GM18511 (cell line): ENCODE data around the gene REXO1.
A peak's percentile ranks its signal among the peaks of the same experiment; 100 is the strongest.

ENCODE experiments used
- ATAC-seq: cut with Tn5 transposase; IDR thresholded peaks from one replicate; pipeline ENCODE4 v1.9.1; 2021; ENCODE audit warnings: mild to moderate bottlenecking, moderate library complexity; ENCODE audit not compliant: unreplicated experiment

The REXO1 gene

DNA sequence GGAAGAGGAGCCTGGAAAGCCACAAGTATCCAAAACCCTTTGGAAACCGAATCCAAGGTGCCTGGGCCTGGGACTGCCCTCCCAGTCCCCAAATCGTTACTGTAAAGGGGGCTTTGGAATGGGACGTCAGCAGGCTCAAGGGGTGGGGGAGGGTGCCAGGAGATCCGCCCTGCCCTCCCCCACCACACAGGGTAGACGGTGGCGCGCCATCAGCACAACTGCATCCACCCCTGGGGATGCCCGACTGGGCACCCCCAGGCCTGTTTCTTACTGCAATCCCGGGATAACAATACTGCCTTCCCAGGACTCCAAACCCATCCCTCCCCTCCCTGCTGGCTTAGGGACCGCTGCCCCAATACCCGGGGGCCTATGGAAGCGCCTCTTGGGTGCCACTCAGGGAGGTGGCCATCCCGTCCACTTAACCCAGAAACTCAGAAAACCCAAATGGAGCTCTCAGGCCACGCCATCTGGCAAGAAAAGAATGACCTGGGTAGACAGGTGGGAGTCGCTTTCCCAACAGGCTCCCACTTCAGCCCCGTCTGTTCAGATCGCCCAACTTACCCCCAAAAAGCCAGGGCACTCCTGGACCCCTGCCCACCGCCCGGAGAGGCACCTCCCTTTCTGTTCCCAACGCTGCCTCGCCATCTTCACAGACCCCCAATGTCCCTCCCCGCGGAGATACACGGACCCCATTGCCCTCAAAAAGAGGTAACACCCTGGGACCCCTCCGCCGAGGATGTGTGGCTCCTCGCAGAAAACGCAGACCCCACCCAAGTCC is 12.7 kb upstream of the REXO1 start:
- ATAC-seq: no peak

DNA sequence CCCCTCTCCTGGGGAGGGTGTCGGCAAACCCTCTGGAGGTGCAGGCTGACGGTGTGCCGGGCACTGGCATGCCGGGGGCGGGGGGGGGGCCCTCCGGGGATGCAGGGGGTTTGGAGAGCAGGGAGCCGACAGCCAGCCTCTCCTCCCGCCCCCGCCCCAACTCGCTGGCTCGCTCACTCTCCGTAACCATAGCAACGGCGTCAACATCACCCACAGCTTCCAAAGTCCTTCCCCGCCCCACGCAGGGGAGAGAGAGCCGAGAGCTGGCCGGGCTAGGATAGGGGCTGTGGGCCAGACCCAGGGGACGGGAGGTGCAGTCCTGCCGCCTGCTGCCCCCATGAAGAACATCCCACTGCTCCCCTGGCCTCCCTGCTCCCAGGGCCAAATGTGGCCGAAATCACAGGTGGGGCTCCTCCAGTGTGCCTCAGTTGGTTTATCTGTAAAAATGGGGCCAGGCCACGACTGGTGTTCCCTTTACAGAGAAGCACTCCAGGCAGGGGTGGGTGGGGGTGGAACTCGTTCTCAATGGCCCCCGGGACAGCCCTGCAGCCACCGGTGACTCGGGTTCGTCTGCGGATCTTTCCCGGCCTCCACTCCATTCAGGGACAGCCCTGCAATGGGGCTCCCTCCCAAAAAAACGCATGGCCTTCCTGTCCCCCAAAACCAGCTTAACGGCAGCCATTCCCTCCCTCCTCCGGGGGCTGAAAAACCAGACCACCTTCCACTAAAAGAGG is 11.9 kb upstream of the REXO1 start:
- no peak for ATAC-seq

DNA sequence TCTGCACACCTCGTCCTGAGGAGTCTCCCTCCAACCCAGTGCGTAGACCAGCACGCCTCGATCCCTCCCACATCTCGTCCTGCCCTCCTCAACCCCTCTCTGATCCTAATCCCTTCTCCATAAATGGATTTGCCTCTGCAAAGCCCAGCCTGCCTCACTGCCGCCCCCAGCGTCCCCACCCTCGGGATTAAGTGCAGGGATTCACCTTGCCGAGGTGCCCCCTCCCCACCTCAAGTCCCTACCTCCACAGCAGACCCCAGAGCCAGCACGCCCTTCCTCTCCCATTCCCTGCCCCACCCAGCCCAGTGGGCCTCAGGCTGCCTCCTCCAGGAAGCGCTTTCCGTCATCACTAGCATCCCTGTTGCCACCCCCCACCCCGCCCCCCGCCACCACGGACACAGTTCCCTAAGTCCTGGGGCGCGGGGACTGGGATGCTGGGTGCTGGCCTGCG is 11.1 kb upstream of the REXO1 start:
- no peak for ATAC-seq

DNA sequence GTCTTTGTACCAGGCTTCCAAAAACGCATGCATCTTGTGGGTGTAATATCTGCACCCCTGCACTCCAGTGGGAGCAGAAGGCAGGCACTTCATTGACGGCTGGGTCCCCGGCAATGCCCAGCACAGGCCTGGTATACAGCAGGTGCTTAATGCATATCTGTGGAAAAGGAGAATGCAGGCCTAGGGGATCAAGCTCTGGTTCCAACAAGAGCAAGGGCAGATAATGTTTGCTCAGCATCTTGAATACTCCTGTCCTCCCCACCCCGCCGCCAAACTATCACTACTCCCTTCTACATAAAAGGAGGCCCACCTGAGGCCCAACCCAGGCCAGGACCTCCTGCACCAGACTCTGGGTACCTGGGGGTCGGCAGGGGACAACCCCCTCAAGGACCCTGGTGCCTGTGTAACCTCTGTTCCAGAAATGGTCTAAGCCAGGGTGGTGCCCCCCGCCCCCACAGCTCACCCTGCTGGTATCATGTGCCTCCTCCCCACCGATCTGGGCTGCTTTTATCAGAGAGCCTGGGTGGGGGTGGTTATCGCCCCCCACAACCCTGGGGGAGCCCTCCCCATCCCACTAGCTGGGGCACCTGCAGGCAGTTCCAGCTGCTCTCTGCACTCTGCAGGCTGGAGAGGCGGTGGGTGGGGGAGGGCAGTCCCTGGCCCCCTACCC is 10.3 kb upstream of the REXO1 start:
- no peak for ATAC-seq

DNA sequence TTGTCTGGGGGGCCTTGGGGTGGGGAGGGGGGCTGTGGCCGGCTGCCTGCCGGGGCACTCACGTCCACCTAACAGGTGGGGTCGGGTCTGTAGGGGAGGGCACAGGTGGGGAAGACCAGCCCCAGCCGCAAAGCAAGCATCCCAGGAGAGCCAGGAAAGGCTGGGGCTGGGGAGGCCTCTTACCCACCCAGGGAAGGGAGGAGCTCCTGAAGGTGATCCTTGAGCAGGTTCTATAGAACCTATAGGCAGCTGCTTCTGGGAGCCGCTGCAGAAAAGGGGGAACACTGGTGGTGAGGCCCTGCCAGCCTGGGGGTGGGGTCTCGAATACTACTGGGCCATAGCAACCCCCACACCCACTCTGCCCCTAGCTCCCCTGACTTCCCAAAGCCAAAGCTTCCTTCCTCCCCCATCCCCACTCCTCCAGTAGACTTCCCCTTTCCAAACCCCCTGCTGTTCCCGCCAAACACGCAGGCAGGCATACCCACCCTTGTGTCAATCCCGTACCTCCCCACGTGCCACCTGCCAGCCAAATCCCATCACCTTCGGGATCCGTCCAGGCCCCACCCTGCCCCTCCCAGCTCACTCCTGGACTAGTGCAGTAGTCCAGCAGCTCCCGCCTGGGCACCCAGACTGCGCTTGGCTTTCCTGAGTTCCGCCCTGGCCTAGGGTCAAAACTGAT is 9.5 kb upstream of the REXO1 start:
- no peak for ATAC-seq

DNA sequence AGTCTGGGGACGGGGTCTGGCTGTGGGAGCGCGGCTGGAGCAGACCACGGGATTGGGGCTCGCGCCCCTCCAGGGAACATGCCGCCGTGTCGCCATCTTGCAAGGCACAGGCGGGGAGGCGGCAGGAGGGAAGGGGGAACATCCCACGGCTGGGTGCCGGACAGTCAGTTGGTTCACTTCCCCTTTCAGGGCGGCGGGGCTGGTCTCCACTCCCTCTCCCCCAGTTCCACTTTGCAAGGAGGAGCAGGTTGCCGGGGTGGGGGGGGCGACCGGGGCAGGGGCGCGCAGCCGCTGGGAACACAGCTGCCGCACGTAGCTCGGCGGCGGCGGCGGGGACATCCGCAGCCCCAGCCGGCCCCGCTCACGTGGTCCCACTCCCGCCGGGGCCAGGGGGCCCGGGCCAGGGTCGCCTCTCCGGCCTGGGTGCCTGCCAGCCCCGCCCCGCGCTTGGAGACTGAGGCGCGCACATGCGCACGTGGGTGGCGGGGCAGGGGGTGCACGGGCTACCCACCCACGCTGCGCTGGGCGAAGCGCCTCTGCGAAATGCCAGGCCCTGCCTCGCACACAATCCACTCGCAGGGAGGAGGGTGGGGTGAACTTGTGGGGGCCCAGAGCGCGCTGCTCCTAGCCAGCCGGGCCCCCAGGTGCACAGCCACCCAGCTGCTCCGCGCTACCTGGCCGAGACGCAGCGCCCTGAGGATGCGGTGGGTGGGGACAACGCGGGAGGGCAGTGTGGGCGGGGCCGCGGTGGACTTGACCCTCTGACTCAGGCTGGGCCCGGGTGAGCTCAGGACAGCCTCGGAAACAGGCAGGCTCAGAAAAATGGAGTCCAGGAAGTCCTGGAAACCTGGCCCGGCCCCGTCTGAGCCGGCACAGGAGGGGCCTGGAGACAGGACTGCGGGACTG is 8.7 kb upstream of the REXO1 start:
- peak; percentile 43 for ATAC-seq

DNA sequence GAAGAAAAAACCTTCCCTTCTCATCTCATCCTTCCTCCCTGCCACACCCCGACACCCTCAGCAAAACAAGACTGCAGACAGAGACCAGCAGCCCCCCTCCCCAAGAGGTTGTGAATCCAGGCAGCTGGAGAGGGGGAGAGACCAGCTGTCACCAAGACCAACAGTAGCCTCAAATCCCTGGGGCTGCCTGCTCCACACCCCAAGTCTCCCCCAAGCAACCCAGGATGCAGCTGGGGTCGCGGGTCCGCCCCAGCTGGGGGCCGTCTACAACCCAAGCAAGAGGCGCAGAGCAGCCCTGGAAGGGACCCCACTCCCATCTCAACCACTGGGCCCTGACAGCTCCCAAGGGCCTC is 8.0 kb upstream of the REXO1 start:
- no peak for ATAC-seq

DNA sequence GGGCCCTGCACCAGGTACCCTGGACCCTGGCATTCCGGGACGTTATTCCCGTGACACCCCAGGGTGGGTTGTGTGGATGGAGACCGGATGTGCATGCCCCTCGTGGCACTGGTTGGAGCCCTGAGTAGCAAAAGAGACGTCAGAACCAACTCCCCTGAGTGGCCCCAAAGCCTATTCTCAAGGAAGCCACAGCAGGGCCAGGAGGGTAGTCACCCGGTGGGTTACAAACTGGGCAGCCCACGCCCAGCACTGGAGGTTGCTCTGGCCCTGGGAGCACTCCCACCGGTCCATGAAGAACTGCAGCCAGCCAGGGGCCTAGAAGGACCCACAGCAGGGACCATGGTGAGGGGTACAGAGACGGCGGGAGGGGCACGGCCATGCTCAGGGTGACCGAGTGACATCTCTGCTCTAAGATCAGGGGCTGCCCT is 7.6 kb upstream of the REXO1 start:
- ATAC-seq: no peak

DNA sequence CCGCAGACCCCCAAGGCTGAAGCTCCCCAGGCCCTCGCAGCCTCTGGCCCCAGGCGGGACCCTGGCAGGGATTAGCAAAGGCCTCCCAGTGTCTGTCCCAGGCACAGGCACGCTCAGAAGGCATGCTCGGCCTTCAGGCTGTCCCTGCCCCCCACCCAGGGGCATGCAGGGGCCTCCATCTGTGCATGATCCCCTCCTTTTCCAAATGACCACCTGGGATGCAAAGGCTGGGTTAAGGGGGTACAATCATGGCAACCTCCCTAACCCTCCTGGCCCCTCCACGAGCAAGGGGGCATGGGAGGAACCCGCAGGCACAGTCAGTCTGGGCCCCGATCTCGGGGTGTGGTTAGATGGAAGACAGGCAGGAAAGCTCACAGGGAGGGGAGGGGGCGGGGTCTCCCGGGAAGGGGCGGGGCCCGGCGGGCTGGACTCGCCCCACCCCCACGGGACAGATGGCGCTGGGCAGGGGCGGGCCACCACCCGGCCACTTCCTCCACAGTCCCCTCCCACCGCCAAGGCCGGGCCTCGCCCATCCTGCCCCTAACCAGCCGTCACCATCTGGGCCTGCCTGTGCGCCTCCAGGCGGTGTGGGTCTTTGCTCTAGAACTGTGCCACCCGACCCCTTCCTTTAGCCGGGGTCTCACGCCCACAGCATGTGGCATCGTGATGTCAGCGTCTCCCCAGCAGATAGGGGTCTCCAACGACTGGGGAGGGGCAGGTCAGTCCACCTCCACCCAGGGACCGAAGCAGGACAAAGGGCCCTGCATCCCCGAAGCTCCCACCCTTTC is 7.0 kb upstream of the REXO1 start:
- ATAC-seq: peak; percentile 57

DNA sequence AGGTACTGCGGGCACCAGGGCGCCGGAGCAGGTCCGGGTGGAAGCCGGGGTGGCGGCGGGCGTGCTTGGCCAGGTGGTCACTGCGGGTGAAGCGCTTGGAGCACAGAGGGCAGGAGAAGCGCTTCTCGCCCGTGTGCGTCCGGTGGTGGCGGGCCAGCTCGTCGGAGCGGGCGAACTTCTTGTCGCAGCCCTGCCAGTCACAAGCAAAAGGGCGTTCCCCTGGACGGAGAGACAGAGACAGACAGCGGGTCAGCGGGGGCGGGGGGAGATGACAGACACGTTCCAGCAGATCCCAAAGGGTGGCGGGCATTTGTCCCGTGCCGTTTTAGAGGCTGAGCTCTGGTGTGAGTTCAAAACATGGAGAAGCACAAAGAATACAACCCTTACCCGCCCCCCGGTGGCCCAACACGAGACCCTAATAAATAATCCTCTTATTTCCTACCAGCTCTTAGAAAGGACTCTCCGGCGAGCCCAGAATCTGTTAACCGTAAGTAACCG is 6.3 kb upstream of the REXO1 start:
- no peak for ATAC-seq

DNA sequence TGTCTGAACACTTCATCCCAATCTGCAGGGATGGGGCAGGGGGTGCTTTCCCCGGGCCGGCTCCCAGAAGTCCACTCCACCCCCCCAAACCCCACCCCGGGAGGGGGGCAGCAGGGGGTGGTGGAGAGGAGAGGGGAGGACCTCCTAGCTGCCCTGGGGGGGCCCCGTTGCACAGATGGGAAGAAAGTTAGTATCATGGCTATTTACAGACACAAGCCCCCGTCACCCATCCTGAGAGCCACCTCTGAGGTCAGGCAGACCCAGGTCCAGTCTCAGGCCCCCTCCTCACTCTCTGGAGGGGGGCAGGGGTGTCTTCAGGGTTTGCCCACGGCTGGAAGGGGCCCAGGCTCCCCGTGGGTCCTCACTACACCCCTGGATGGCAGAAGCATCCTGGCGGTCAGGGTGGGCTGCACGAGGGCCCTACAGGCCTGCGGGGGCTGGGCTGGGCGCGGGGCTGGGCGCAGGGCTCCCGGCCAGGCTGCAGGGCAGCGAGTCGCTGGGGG is 5.8 kb upstream of the REXO1 start:
- no peak for ATAC-seq

DNA sequence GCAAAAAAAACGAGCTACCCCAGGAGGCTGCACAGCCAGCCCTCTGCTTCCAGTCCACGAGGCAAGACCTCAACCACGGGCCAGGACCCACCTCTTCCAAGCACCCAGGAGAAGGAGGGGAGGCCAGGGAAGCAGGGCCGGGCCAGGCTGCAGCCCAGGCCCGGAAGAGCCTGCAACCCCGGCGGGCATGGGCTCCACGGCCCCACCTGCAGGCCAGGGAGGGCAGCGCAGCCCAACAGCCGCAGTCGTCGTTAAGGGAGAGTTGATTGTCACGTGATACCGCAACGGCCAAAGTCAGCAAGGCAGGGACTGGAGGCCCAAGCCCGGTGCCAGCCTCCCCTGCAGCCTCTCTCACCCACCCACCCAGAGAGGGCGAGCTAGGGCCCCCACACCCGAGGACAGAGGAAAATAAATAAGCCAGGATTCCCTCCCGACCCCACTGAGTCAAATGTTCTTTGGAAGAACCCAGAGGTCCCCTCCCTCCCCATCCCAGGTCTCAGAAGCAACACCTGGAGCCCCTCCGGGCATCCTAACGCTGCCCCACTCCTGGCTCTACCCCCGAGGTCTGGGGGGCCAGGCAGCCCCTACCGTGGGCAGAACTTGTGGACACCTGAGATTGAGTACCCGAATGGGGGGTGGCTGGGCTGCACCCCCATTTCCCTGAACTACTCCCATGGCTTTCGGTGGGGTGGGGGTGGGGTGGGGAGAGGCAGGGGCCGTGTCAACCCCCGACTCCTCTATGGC is 5.2 kb upstream of the REXO1 start:
- no peak for ATAC-seq

DNA sequence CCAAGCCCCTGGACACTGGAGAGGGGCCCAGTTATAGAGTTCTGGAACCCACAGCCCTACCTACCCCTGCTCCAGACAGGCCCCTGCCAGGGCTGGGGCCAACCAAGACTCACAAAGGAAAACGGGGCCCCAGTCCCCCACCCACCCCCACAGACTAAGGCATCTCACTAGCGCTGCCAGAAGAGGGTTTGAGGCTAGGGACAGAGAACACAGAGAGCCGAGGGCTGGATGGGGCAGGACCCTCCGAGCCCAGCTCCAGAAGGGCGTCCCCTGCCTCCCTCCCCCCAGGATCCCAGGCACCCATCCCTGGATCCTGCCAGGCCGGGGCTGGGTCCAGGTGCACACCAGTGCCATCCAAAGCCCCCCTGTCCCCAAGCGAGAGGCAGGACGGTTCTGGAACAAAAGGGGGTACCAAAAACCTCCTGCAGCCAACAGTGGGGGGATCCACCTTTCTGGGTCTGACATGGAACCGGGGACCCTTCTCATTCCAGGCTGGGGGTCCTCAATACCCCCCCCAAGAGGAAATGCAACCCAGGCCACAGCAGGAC is 4.4 kb upstream of the REXO1 start:
- no peak for ATAC-seq

DNA sequence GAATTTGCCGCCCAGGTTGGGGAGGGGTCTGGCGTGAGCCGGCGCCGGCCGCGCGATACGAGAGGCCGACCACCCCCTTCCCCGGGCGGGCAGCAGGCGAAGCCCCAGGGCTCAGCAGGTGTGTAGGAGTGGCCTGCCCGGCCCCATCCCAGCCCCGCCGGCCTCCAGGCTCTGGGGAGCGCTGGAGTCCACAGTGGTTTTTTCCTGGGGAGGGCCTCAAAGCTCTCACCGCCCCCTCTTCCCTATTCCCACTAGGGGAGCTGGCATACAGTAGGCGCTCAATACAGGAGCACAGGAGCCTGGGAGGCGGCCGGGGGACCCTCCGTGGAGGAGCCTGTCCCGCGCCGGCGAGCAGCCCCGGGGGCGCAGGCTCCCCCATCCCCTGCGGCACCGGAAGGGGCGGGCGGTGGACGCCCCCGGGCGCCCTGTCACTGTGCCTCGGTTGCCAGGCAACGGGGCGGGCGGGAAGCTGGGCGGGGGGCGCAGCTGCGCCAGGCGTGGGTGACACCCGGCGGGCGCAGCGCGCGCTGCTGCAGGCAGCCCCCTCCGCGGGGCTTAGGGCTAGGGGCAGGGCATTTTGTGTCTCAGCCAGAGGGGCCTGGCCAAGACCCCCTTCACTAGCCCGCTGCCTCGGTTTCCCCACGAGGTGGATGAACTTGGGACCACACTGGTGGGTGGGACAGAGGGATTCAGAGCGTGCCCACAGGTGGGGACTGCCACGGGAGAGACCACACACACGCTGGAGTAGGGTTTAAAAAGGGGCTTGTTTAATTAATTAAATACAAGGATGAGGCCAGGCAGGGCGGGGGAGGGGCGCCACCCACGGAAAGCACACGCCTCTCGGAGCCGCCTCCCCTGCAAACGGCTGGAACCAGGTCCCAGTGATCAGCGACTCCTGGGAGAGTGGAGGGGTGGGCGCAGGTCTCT is 3.6 kb upstream of the REXO1 start:
- ATAC-seq: no peak

DNA sequence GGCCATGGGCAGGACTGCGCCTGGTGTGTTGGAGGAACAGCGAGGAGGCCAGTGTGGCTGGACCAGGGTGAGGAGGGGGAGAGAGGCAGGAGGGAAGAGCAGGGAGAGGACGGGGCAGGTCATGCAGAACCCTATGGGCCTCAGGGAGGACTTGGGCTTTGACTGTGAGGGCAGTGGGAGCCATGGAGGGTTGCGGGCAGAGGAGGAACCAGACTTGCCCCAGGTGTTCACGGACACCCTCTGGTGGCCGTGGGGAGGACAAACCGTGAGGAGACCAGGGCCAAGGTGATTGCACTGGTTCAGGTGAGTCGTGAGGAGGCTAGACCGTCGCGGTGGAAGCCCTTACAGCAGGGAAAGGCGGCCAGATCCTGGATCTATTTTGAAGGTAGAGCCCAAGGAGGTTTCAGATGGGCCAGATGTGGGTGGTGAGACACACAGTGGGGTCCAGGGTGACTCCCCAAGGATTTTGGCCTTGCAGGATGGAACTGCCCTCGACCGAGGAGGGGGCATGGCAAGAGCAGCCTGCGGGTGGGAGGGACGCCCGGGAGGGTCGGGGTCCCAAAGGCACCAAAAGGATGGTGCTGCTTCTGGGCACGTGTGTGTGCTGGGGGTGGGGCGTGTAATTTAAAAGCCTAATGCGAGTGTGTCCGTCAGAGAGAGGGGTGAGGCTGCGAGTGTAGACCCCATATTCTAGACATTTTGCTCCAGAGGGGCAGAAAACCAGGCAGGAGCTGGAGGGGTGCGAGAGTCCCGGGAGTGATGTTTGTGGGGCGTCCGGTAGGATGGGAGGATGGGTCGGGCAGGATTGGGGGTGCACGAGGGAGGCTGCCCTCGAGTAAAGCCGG is 2.7 kb upstream of the REXO1 start:
- ATAC-seq: no peak

DNA sequence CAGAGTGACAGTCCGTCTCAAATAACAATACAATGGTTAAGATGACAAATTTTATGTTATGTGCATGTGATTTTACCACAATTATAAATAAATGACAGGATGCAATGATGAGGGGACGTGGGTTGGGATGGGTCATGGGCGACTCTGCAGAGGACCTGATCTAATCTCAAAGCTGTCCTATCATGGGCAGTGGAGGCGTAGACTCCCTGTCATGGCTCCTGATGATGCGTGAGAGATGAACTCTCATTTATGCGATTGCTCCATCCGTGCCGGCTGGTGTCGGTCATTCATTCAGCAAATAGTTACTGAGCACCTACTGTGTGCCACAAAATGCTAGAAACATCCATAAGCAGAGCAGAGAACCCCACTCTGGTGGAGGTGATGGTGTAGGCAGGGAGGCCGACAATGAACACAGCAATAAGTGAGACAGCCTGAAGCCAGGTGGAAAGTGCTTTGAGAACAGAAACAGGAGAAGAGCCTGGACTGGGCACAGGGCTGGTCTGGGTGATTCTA is 1.7 kb upstream of the REXO1 start:
- ATAC-seq: no peak
